SK-N-MC (cell line): Measurements from ENCODE around the gene MTM1.

Source experiments
- EZH2 ChIP-seq: fragments of 200-600 bp; sonication (generic); IDR thresholded peaks from one replicate; pipeline ENCODE4 v1.6.1; 2017; ENCODE audit warnings: antibody characterized with exemption
- FOXP2 ChIP-seq: optimal IDR thresholded peaks from 2 replicates; pipeline ENCODE3; 2011; ENCODE audit warnings: mild to moderate bottlenecking, moderate library complexity; ENCODE audit not compliant: insufficient read depth; ENCODE audit errors: extremely low read length, control extremely low read depth
- POLR2AphosphoS5 ChIP-seq: IDR thresholded peaks from 2 replicates; pipeline ENCODE4 v1.6.1; 2012; ENCODE audit warnings: mild to moderate bottlenecking, low read depth, low read length, borderline replicate concordance

GRCh38 chrX:150688911-150689451, 120.6 kb downstream of the MTM1 start:
- TF ChIP-seq EZH2 (no peak), POLR2AphosphoS5 (no peak), FOXP2 (no peak)
